ENCODE results near the gene RAB40A. TPM values are rescaled to one million over a fixed set of nuclear protein-coding genes. Genes with fewer than 3 reads are reported as not detected.

RAB40A gene
- total RNA-seq = under 1 TPM; 0.21 to 0.36 TPM

- DNase-seq = no peak
- H3K27ac Mint-ChIP-seq = no peak within 1 kb of the TSS
- peaks cover 25% of the 10 kb centered on the region for H3K27me3 Mint-ChIP-seq (ENCODE audit: low read depth)
Observed at GRCh38 chrX:103519389-103519788, at the start of gene RAB40A. Gene RAB40A, minus strand, starts transcription at chrX:103519489. Its CDS starts 18,733 bp downstream, at chrX:103500756.

GRCh38 chrX:103565752-103566151, 46.5 kb upstream of the RAB40A start:
- Mint-ChIP-seq H3K4me3 (no peak overlapping the region), H3K4me1 (ENCODE audit: low read depth) (no peaks in the 10 kb centered on the region), H3K27me3 (ENCODE audit: low read depth) (peaks cover 19% of the 10 kb centered on the region), H3K27ac (no peak overlapping the region), H3K9me3 (no peaks in the 10 kb centered on the region), H3K36me3 (ENCODE audit: insufficient read depth in 2 of 2) (no peaks in the 10 kb centered on the region)
- no peak for DNase-seq
- no peak for ATAC-seq (replicated peaks in 1 of 2)

More at GRCh38 chrX:103519389-103519788, at the start of gene RAB40A:
- no peaks in the 10 kb centered on the region for H3K9me3 Mint-ChIP-seq
- no peak within 1 kb of the TSS for H3K4me3 Mint-ChIP-seq
- H3K4me1 Mint-ChIP-seq (ENCODE audit: low read depth) = no peaks in the 10 kb centered on the region
- H3K36me3 Mint-ChIP-seq (ENCODE audit: insufficient read depth in 2 of 2) = no peaks in the 10 kb centered on the region
- no peak for ATAC-seq (replicated peaks in 1 of 2)

GRCh38 chrX:103565197-103565596, 45.9 kb upstream of the RAB40A start:
- Mint-ChIP-seq H3K9me3 (no peaks in the 10 kb centered on the region), H3K4me3 (no peak overlapping the region), H3K27ac (no peak overlapping the region), H3K4me1 (ENCODE audit: low read depth) (no peaks in the 10 kb centered on the region), H3K36me3 (ENCODE audit: insufficient read depth in 2 of 2) (no peaks in the 10 kb centered on the region), H3K27me3 (ENCODE audit: low read depth) (peaks cover 15% of the 10 kb centered on the region)
- DNase-seq (no peak), ATAC-seq (replicated peaks in 1 of 2) (no peak)

- no peak overlapping the region for H3K27ac Mint-ChIP-seq
- no peaks in the 10 kb centered on the region for H3K36me3 Mint-ChIP-seq (ENCODE audit: insufficient read depth in 2 of 2)
- H3K4me3 Mint-ChIP-seq = no peak overlapping the region
- no peak for DNase-seq
- H3K27me3 Mint-ChIP-seq (ENCODE audit: low read depth) = peaks cover 18% of the 10 kb centered on the region
- ATAC-seq (replicated peaks in 1 of 2) = no peak
- H3K9me3 Mint-ChIP-seq = no peaks in the 10 kb centered on the region
- no peaks in the 10 kb centered on the region for H3K4me1 Mint-ChIP-seq (ENCODE audit: low read depth)
Observed at GRCh38 chrX:103562801-103563200, 43.5 kb upstream of the RAB40A start.

- Mint-ChIP-seq H3K36me3 (ENCODE audit: insufficient read depth in 2 of 2) (no peaks in the 10 kb centered on the region), H3K9me3 (no peaks in the 10 kb centered on the region), H3K4me3 (no peak overlapping the region), H3K27ac (no peak overlapping the region), H3K27me3 (ENCODE audit: low read depth) (peaks cover 25% of the 10 kb centered on the region), H3K4me1 (ENCODE audit: low read depth) (no peaks in the 10 kb centered on the region)
- no peak for ATAC-seq (replicated peaks in 1 of 2)
- no peak for DNase-seq
Observed at GRCh38 chrX:103560256-103560655, 41.0 kb upstream of the RAB40A start.

GRCh38 chrX:103556963-103557612, 37.8 kb upstream of the RAB40A start:
- peaks cover 0 to 2% of the 10 kb centered on the region in 2 donors for H3K36me3 Mint-ChIP-seq (ENCODE audit: insufficient read depth in 2 of 2)
- H3K4me3 Mint-ChIP-seq = no peak overlapping the region
- DNase-seq (no peak), ATAC-seq (replicated peaks in 1 of 2) (no peak)
- H3K4me1 Mint-ChIP-seq (ENCODE audit: low read depth) = peaks cover 5% of the 10 kb centered on the region
- H3K9me3 Mint-ChIP-seq = no peaks in the 10 kb centered on the region
- H3K27me3 Mint-ChIP-seq (ENCODE audit: low read depth) = peaks cover 34% of the 10 kb centered on the region
- H3K27ac Mint-ChIP-seq = no peak overlapping the region

- peaks cover 0 to 2% of the 10 kb centered on the region in 2 donors for H3K36me3 Mint-ChIP-seq (ENCODE audit: insufficient read depth in 2 of 2)
- peak overlapping the region; percentile 74 for H3K27ac Mint-ChIP-seq
- peaks cover 5% of the 10 kb centered on the region for H3K4me1 Mint-ChIP-seq (ENCODE audit: low read depth)
- ATAC-seq (replicated peaks in 1 of 2) = peak; percentile 83 to 88
- peak; percentile 67 to 68 for DNase-seq
- H3K4me3 Mint-ChIP-seq = peak overlapping the region; percentile 82 to 84
- no peaks in the 10 kb centered on the region for H3K9me3 Mint-ChIP-seq
- peaks cover 33% of the 10 kb centered on the region for H3K27me3 Mint-ChIP-seq (ENCODE audit: low read depth)
Observed at GRCh38 chrX:103554687-103555424, 35.6 kb upstream of the RAB40A start.

- Mint-ChIP-seq H3K36me3 (ENCODE audit: insufficient read depth in 2 of 2) (peaks cover 0 to 2% of the 10 kb centered on the region in 2 donors), H3K27ac (no peak overlapping the region), H3K27me3 (ENCODE audit: low read depth) (peaks cover 20% of the 10 kb centered on the region), H3K4me3 (no peak overlapping the region), H3K4me1 (ENCODE audit: low read depth) (peaks cover 5% of the 10 kb centered on the region), H3K9me3 (no peaks in the 10 kb centered on the region)
- no peak for ATAC-seq (replicated peaks in 1 of 2)
- no peak for DNase-seq
Observed at GRCh38 chrX:103552236-103552635, 32.9 kb upstream of the RAB40A start.

- Mint-ChIP-seq H3K36me3 (ENCODE audit: insufficient read depth in 2 of 2) (peaks cover 0 to 2% of the 10 kb centered on the region in 2 donors), H3K9me3 (no peaks in the 10 kb centered on the region), H3K4me1 (ENCODE audit: low read depth) (peaks cover 5% of the 10 kb centered on the region), H3K27me3 (ENCODE audit: low read depth) (peaks cover 22% of the 10 kb centered on the region), H3K27ac (no peak overlapping the region), H3K4me3 (no peak overlapping the region)
- ATAC-seq (replicated peaks in 1 of 2) = no peak
- DNase-seq = no peak
Observed at GRCh38 chrX:103550415-103551051, 31.2 kb upstream of the RAB40A start.

- H3K36me3 Mint-ChIP-seq (ENCODE audit: insufficient read depth in 2 of 2) = peaks cover 0 to 2% of the 10 kb centered on the region in 2 donors
- H3K27ac Mint-ChIP-seq = no peak overlapping the region
- H3K4me1 Mint-ChIP-seq (ENCODE audit: low read depth) = peaks cover 3% of the 10 kb centered on the region
- H3K27me3 Mint-ChIP-seq (ENCODE audit: low read depth) = peaks cover 18% of the 10 kb centered on the region
- H3K9me3 Mint-ChIP-seq = no peaks in the 10 kb centered on the region
- no peak for ATAC-seq (replicated peaks in 1 of 2)
- no peak for DNase-seq
- H3K4me3 Mint-ChIP-seq = no peak overlapping the region
Observed at GRCh38 chrX:103549916-103550315, 30.6 kb upstream of the RAB40A start.

- ATAC-seq (replicated peaks in 1 of 2) = no peak
- no peaks in the 10 kb centered on the region for H3K4me1 Mint-ChIP-seq (ENCODE audit: low read depth)
- peaks cover 17% of the 10 kb centered on the region for H3K27me3 Mint-ChIP-seq (ENCODE audit: low read depth)
- H3K36me3 Mint-ChIP-seq (ENCODE audit: insufficient read depth in 2 of 2) = no peaks in the 10 kb centered on the region
- no peak overlapping the region for H3K4me3 Mint-ChIP-seq
- H3K9me3 Mint-ChIP-seq = no peaks in the 10 kb centered on the region
- H3K27ac Mint-ChIP-seq = no peak overlapping the region
- DNase-seq = no peak
Observed at GRCh38 chrX:103540145-103540544, 20.9 kb upstream of the RAB40A start.

- Mint-ChIP-seq H3K4me1 (ENCODE audit: low read depth) (no peaks in the 10 kb centered on the region), H3K36me3 (ENCODE audit: insufficient read depth in 2 of 2) (no peaks in the 10 kb centered on the region), H3K27me3 (ENCODE audit: low read depth) (peaks cover 21% of the 10 kb centered on the region), H3K27ac (no peak overlapping the region), H3K4me3 (no peak overlapping the region), H3K9me3 (no peaks in the 10 kb centered on the region)
- no peak for ATAC-seq (replicated peaks in 1 of 2)
- DNase-seq = no peak
Observed at GRCh38 chrX:103539695-103540094, 20.4 kb upstream of the RAB40A start.

GRCh38 chrX:103538728-103539127, 19.4 kb upstream of the RAB40A start:
- ATAC-seq (replicated peaks in 1 of 2) = no peak
- no peaks in the 10 kb centered on the region for H3K36me3 Mint-ChIP-seq (ENCODE audit: insufficient read depth in 2 of 2)

More at GRCh38 chrX:103538728-103539127, 19.4 kb upstream of the RAB40A start:
- Mint-ChIP-seq H3K4me1 (ENCODE audit: low read depth) (no peaks in the 10 kb centered on the region), H3K9me3 (no peaks in the 10 kb centered on the region), H3K4me3 (no peak overlapping the region), H3K27ac (no peak overlapping the region), H3K27me3 (ENCODE audit: low read depth) (peaks cover 21% of the 10 kb centered on the region)
- DNase-seq = no peak
